ENCODE data around the gene NCOA6. TPM values are rescaled to one million over a fixed set of nuclear protein-coding genes. Genes with fewer than 3 reads are reported as not detected.

Gene NCOA6
- total RNA-seq, 4 donors from 2014 or later = 16.9 to 26.1 (median 24.0) TPM

- 60 to 63% methylated on average over 1 of the region's 1 CpG for WGBS, 2 donors
- Histone ChIP-seq H3K9me3 (no peaks in the 10 kb centered on the region), H3K4me3 (no peak overlapping the region), H3K36me3 (peaks cover 0 to 94% (median 13%) of the 10 kb centered on the region in 3 donors), H3K27ac (no peak overlapping the region), H3K27me3 (no peaks in the 10 kb centered on the region), H3K4me1 (no peaks in the 10 kb centered on the region)
- TF ChIP-seq EP300 (IDR thresholded peaks at IDR 0.05) (no peak), CTCF (IDR thresholded peaks at IDR 0.05) (no peak), POLR2A (IDR thresholded peaks at IDR 0.05) (no peak)
- DNase-seq (ENCODE audit: low spot score in 2 of 2) = no peak
Observed at GRCh38 chr20:34744847-34745246, 80.6 kb downstream of the NCOA6 start.

GRCh38 chr20:34744340-34744739 is 81.1 kb downstream of the NCOA6 start:
- Histone ChIP-seq H3K9me3 (no peaks in the 10 kb centered on the region), H3K27ac (no peak overlapping the region), H3K4me3 (no peak overlapping the region), H3K36me3 (peaks cover 0 to 91% (median 10%) of the 10 kb centered on the region in 3 donors), H3K27me3 (no peaks in the 10 kb centered on the region), H3K4me1 (no peaks in the 10 kb centered on the region)
- no peak for DNase-seq (ENCODE audit: low spot score in 2 of 2)
- 88 to 91% methylated on average over 3 of the region's 3 CpGs for WGBS, 2 donors
- TF ChIP-seq CTCF (IDR thresholded peaks at IDR 0.05) = no peak
- no peak for TF ChIP-seq EP300 (IDR thresholded peaks at IDR 0.05)
- TF ChIP-seq POLR2A (IDR thresholded peaks at IDR 0.05) = no peak

- no peak for DNase-seq (ENCODE audit: low spot score in 2 of 2)
- Histone ChIP-seq H3K27me3 (no peaks in the 10 kb centered on the region), H3K36me3 (peaks cover 0 to 80% (median 10%) of the 10 kb centered on the region in 3 donors), H3K4me1 (no peaks in the 10 kb centered on the region), H3K27ac (no peak overlapping the region), H3K4me3 (no peak overlapping the region), H3K9me3 (no peaks in the 10 kb centered on the region)
- WGBS, 2 donors = 100% methylated on average over 1 of the region's 1 CpG
- TF ChIP-seq POLR2A (IDR thresholded peaks at IDR 0.05) (no peak), EP300 (IDR thresholded peaks at IDR 0.05) (no peak), CTCF (IDR thresholded peaks at IDR 0.05) (no peak)
Observed at GRCh38 chr20:34743039-34743438, 82.4 kb downstream of the NCOA6 start.

GRCh38 chr20:34736106-34736735 is 89.2 kb downstream of the NCOA6 start:
- H3K9me3 ChIP-seq = no peaks in the 10 kb centered on the region
- no peaks in the 10 kb centered on the region for H3K27me3 ChIP-seq
- no peak for DNase-seq (ENCODE audit: low spot score in 2 of 2)
- H3K36me3 ChIP-seq = peaks cover 0 to 72% (median 0%) of the 10 kb centered on the region in 3 donors
- H3K4me3 ChIP-seq = no peak overlapping the region
- no peak overlapping the region for H3K27ac ChIP-seq
- TF ChIP-seq POLR2A (IDR thresholded peaks at IDR 0.05) (no peak), EP300 (IDR thresholded peaks at IDR 0.05) (no peak), CTCF (IDR thresholded peaks at IDR 0.05) (no peak)
- WGBS, 2 donors = 53 to 67% methylated on average over 6 of the region's 6 CpGs
- no peaks in the 10 kb centered on the region for H3K4me1 ChIP-seq

- peaks cover 0 to 84% (median 0%) of the 10 kb centered on the region in 3 donors for H3K36me3 ChIP-seq
- no peak overlapping the region for H3K4me3 ChIP-seq
- no peak for DNase-seq (ENCODE audit: low spot score in 2 of 2)
- H3K9me3 ChIP-seq = no peaks in the 10 kb centered on the region
- no peak for TF ChIP-seq EP300 (IDR thresholded peaks at IDR 0.05)
- TF ChIP-seq POLR2A (IDR thresholded peaks at IDR 0.05) = no peak
- TF ChIP-seq CTCF (IDR thresholded peaks at IDR 0.05) = no peak
- no peaks in the 10 kb centered on the region for H3K4me1 ChIP-seq
- WGBS, 2 donors = 88 to 97% methylated on average over 1 of the region's 1 CpG
- no peaks in the 10 kb centered on the region for H3K27me3 ChIP-seq
- no peak overlapping the region for H3K27ac ChIP-seq
Observed at GRCh38 chr20:34732523-34732922, 92.9 kb downstream of the NCOA6 start.

Measured in tibial nerve (tissue), 4 donors.